ENCODE results near the gene FGF7.

FGF7 gene

DNA sequence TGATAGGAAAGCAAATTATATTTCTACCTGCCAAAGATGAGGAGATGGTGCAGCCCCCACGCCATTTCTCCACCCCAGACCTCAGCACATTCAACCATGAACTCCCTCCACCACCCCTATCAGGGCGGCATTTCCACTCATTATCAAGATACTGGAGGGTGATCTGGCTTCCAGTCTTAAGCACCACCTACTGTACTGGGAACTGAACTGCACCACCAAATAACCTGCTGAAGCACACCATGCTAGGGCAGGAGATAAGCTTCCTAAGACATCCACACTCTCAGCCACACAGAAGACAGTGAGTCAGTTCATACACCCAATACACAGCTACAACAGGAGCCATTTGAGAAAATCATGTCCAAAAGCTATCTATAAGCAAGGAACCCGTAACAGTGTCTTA, 98.8 kb downstream of the FGF7 start:
- DNase-seq (ENCODE audit: low read depth in 1 of 2, low spot score in 1 of 2): peak in 1 of 2 experiments; percentile 7
- Histone ChIP-seq H3K27ac (replicated peaks) (no peak overlapping the region), H3K27me3 (ENCODE audit: insufficient read depth, poor library complexity, severe bottlenecking) (no peaks in the 10 kb centered on the region), H3K4me3 (replicated peaks; ENCODE audit: insufficient read depth, low read length) (no peak overlapping the region)
- no peak for TF ChIP-seq SPI1 (IDR thresholded peaks at IDR 0.05; ENCODE audit: borderline replicate concordance, low read depth)
- no peak for TF ChIP-seq POLR2AphosphoS5 (IDR thresholded peaks at IDR 0.05; ENCODE audit: low read depth)
- TF ChIP-seq CTCF (IDR thresholded peaks at IDR 0.05; ENCODE audit: insufficient read depth, low read length): no peak
- TF ChIP-seq REST (IDR thresholded peaks at IDR 0.05; ENCODE audit: insufficient replicate concordance, low read depth): no peak
- no peak for TF ChIP-seq GABPA (IDR thresholded peaks at IDR 0.05; ENCODE audit: low read depth)

GRCh38 chr15:49528289-49528688, 105.2 kb downstream of the FGF7 start:
- H3K27me3 ChIP-seq (ENCODE audit: insufficient read depth, poor library complexity, severe bottlenecking): no peaks in the 10 kb centered on the region
- H3K27ac ChIP-seq (replicated peaks): no peak overlapping the region
- TF ChIP-seq GABPA (IDR thresholded peaks at IDR 0.05; ENCODE audit: low read depth) (no peak), CTCF (IDR thresholded peaks at IDR 0.05; ENCODE audit: insufficient read depth, low read length) (no peak), POLR2AphosphoS5 (IDR thresholded peaks at IDR 0.05; ENCODE audit: low read depth) (no peak), SPI1 (IDR thresholded peaks at IDR 0.05; ENCODE audit: borderline replicate concordance, low read depth) (no peak), REST (IDR thresholded peaks at IDR 0.05; ENCODE audit: insufficient replicate concordance, low read depth) (no peak)
- DNase-seq (ENCODE audit: low read depth in 1 of 2, low spot score in 1 of 2): no peak
- H3K4me3 ChIP-seq (replicated peaks; ENCODE audit: insufficient read depth, low read length): no peak overlapping the region

DNA sequence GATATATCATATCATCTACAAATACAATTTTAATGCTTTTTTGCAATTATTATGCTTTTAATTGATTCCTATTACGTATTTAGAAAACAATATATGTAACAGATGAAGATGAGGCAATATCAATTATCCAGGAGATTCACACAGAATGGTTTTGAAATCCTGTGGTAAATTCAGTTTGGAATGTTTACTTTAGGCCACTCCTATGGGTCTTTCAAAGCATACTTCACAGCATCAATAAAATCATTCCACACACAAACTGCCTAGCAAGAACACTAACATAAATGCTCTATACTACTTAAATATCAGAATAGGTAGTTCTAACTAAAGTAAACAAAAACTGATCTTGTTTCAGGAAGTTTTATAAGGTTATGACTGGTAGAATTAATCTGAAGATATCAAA, 107.0 kb downstream of the FGF7 start:
- Histone ChIP-seq H3K4me3 (replicated peaks; ENCODE audit: insufficient read depth, low read length) (no peak overlapping the region), H3K27me3 (ENCODE audit: insufficient read depth, poor library complexity, severe bottlenecking) (no peaks in the 10 kb centered on the region), H3K27ac (replicated peaks) (no peak overlapping the region)
- no peak for TF ChIP-seq POLR2AphosphoS5 (IDR thresholded peaks at IDR 0.05; ENCODE audit: low read depth)
- TF ChIP-seq GABPA (IDR thresholded peaks at IDR 0.05; ENCODE audit: low read depth): no peak
- no peak for TF ChIP-seq REST (IDR thresholded peaks at IDR 0.05; ENCODE audit: insufficient replicate concordance, low read depth)
- no peak for TF ChIP-seq SPI1 (IDR thresholded peaks at IDR 0.05; ENCODE audit: borderline replicate concordance, low read depth)
- TF ChIP-seq CTCF (IDR thresholded peaks at IDR 0.05; ENCODE audit: insufficient read depth, low read length): no peak
- DNase-seq (ENCODE audit: low read depth in 1 of 2, low spot score in 1 of 2): no peak
